NT2/D1 (cell line): ENCODE results near the gene COLEC12.

ENCODE experiments used
- SUZ12 ChIP-seq: IDR thresholded peaks from 2 replicates; pipeline ENCODE4 v1.6.1; 2011; ENCODE audit not compliant: insufficient read length, insufficient read depth; ENCODE audit errors: extremely low read depth
- YY1 ChIP-seq: IDR thresholded peaks from 2 replicates; pipeline ENCODE4 v1.6.1; 2011; ENCODE audit not compliant: insufficient read length, insufficient read depth
- ZNF274 ChIP-seq: IDR thresholded peaks from 2 replicates; pipeline ENCODE4 v1.6.1; 2011; ENCODE audit warnings: mild to moderate bottlenecking, low read depth, low read length

DNA sequence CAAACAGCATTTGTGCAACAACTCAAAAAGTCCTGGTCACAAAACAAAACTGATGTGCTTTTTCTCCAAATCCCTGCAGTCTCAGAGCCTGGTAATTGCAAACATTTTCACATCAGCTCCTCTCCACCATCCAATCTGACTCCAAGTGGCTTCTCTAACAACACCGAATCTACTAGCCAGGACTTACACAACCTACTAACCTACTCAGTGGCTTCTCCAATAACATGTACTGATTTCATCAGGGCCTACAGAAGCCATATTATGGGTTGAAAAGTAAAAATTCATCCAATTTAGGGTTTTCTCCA lies 104.3 kb downstream of the COLEC12 start:
- TF ChIP-seq YY1 (no peak), ZNF274 (no peak), SUZ12 (no peak)
